K562 (cell line): Measurements from ENCODE around the gene LIMS2.

Experiments
- CTCF ChIP-seq, 3 experiments: IDR thresholded peaks in 2 of 3; conservative IDR thresholded peaks in 1 of 3; 2 replicates each; pipeline ENCODE4 v1.5.1; 2011 to 2012; ENCODE audit warnings: low read length in 3 of 3, mild to moderate bottlenecking in 3 of 3, control low read depth in 2 of 3, improper control_type of control experiment in 1 of 3, inconsistent platforms in 1 of 3, low read depth in 1 of 3, mixed read lengths in 1 of 3, moderate library complexity in 1 of 3; ENCODE audit not compliant: insufficient read depth in 2 of 3
- EZH2 ChIP-seq: IDR thresholded peaks from 2 replicates; pipeline ENCODE4 v1.6.1; 2012; ENCODE audit warnings: low read depth, mild to moderate bottlenecking, inconsistent platforms, low read length, borderline replicate concordance

- no peak for TF ChIP-seq CTCF (IDR thresholded peaks at IDR 0.05 in 2 of 3, conservative IDR thresholded peaks at IDR 0.05 in 1 of 3; ENCODE audit: insufficient read depth in 2 of 3, low read depth in 1 of 3, low read length in 3 of 3)
- no peak for TF ChIP-seq EZH2
These were observed at the start of gene LIMS2 for GRCh38 chr2:127675331-127676261.
